ENCODE data around the gene ST6GALNAC2. TPM values are rescaled to one million over a fixed set of nuclear protein-coding genes. Genes with fewer than 3 reads are reported as not detected.

Gene ST6GALNAC2
- total and polyA plus RNA-seq, 12 donors = 0.50 to 37.8 (median 5.6) TPM

DNA sequence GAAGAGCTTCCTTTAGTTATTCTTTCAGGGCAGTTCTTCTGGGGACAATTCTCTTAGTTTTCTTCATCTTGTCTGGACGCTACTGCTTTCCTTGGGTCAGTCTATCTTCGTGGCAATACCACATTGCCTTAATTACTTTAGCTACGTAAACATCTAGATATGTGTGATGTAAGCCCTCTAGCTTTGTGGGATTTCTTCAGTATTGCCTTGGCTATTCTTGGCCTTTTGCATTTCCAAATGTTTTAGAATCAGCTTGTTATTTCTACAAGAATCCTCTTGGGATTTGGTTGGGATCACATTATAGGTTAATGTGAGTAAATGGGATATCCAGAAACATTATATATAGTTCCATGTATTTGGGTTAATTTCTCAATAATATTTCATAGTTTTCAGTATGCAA, 9.0 kb upstream of the ST6GALNAC2 start:
- H3K9me3 ChIP-seq (replicated peaks in 1 of 3) = no peaks in the 10 kb centered on the region
- TF ChIP-seq CTCF (IDR thresholded peaks at IDR 0.05) = no peak
- TF ChIP-seq POLR2A (IDR thresholded peaks at IDR 0.05) = no peak
- H3K4me3 ChIP-seq = no peak overlapping the region
- no peak for DNase-seq
- H3K27me3 ChIP-seq = no peaks in the 10 kb centered on the region
- WGBS, 4 donors = 84 to 93% (median 89%) methylated on average over 3 of the region's 3 CpGs
- intact Hi-C loops (cut with DNase I) = no loop called here
- H3K27ac ChIP-seq = no peak overlapping the region
- H3K36me3 ChIP-seq (replicated peaks in 1 of 2) = no peaks in the 10 kb centered on the region
- no peaks in the 10 kb centered on the region for H3K4me1 ChIP-seq (replicated peaks in 1 of 2)

- Histone ChIP-seq H3K4me1 (replicated peaks in 1 of 2) (no peaks in the 10 kb centered on the region), H3K27me3 (no peaks in the 10 kb centered on the region), H3K4me3 (no peak overlapping the region), H3K9me3 (replicated peaks in 1 of 3) (no peaks in the 10 kb centered on the region), H3K27ac (no peak overlapping the region), H3K36me3 (replicated peaks in 1 of 2) (no peaks in the 10 kb centered on the region)
- intact Hi-C loops (cut with DNase I) = no loop called here
- 87 to 93% (median 91%) methylated on average over 4 of the region's 4 CpGs for WGBS, 4 donors
- DNase-seq = no peak
- TF ChIP-seq POLR2A (IDR thresholded peaks at IDR 0.05) = no peak
- TF ChIP-seq CTCF (IDR thresholded peaks at IDR 0.05) = no peak
Observed at GRCh38 chr17:76593959-76594358, 8.3 kb upstream of the ST6GALNAC2 start.

GRCh38 chr17:76593384-76593826, 7.7 kb upstream of the ST6GALNAC2 start:
- Histone ChIP-seq H3K27ac (no peak overlapping the region), H3K4me1 (replicated peaks in 1 of 2) (no peaks in the 10 kb centered on the region), H3K27me3 (no peaks in the 10 kb centered on the region), H3K36me3 (replicated peaks in 1 of 2) (no peaks in the 10 kb centered on the region), H3K9me3 (replicated peaks in 1 of 3) (no peaks in the 10 kb centered on the region), H3K4me3 (no peak overlapping the region)
- TF ChIP-seq CTCF (IDR thresholded peaks at IDR 0.05) (no peak), POLR2A (IDR thresholded peaks at IDR 0.05) (no peak)
- 82 to 87% (median 86%) methylated on average over 7 to 8 of the region's 8 CpGs for WGBS, 4 donors
- intact Hi-C loops (cut with DNase I) = no loop called here
- no peak for DNase-seq

DNA sequence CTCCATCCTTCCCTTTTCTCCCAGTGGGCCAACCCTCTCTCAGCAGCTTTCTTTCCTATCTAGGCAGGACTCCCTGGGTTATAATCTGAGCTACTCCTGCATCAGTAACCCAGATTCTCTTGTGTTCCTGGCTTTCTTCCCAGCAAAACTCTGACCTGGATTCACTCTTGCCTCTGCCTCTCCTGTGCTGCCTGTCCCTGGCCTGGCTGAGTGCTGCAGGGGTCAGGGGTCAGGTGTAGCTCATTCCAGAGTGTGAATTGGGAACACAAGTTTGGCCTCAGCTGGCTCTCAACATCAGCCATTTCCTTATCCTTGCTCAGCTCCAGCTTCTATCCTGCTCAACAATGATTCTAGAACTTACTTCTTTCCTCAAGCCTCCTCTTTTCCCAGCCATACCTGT, 2.5 kb upstream of the ST6GALNAC2 start:
- H3K27me3 ChIP-seq = no peaks in the 10 kb centered on the region
- intact Hi-C loops (cut with DNase I) = loop anchor here (5.0 to 10.0 kb wide), 2 partner anchors 63 to 66 kb away; no protein-coding TSS in a partner anchor
- no peaks in the 10 kb centered on the region for H3K9me3 ChIP-seq (replicated peaks in 1 of 3)
- TF ChIP-seq POLR2A (IDR thresholded peaks at IDR 0.05) = no peak
- no peak for TF ChIP-seq CTCF (IDR thresholded peaks at IDR 0.05)
- H3K4me1 ChIP-seq (replicated peaks in 1 of 2) = peaks cover 0 to 13% of the 10 kb centered on the region in 2 donors
- H3K36me3 ChIP-seq (replicated peaks in 1 of 2) = no peaks in the 10 kb centered on the region
- H3K4me3 ChIP-seq = no peak overlapping the region
- no peak overlapping the region for H3K27ac ChIP-seq
- peak in 2 of 7 donors; percentile 26 to 53 for DNase-seq

All from adrenal gland (tissue), 12 donors.